Panc1 (cell line): ENCODE data around the gene CEACAM7. TPM values are rescaled to one million over a fixed set of nuclear protein-coding genes. Genes with fewer than 3 reads are reported as not detected.

Experiments
- ATAC-seq: fragments of 200-7000 bp; cut with Tn5 transposase; 2 replicates; pipeline ENCODE4 v1.9.1; 2020; ENCODE audit warnings: mild to moderate bottlenecking, moderate library complexity
- BruUV-seq: library from RNA; stranded (reverse); fragments of 400-500 nt; replicated peaks from 2 replicates; lab custom pipeline; 2021; lab: Mats Ljungman, UMichigan
- CTCF ChIA-PET: fragments of 300-600 bp; sonication (Branson Sonifier 250); formaldehyde crosslinking; loops from one replicate; lab custom pipeline; 2022; ENCODE audit warnings: antibody characterized with exemption; lab: Charles Lee
- POLR2A ChIA-PET: fragments of 300-600 bp; sonication (Branson Sonifier 250); formaldehyde crosslinking; loops from one replicate; lab custom pipeline; 2022; ENCODE audit warnings: antibody characterized with exemption; lab: Charles Lee
- DNase-seq: peaks from one replicate; pipeline ENCODE4 v3.0.0-alpha.2; 2010; ENCODE audit warnings: low read depth, low spot score
- H3K27ac ChIP-seq: 2 replicates; pipeline ENCODE4 v1.5.1; 2011; ENCODE audit warnings: mild to moderate bottlenecking, low read length, inconsistent platforms
- H3K27me3 ChIP-seq: fragments of 200-500 bp; sonication (Bioruptor generic); 2 replicates; pipeline ENCODE4 v1.6.0; 2014; ENCODE audit warnings: low read length, inconsistent platforms; ENCODE audit not compliant: control insufficient read depth, insufficient read depth
- H3K36me3 ChIP-seq: fragments of 200-500 bp; sonication (Bioruptor generic); 2 replicates; pipeline ENCODE4 v1.5.1; 2014; ENCODE audit warnings: inconsistent platforms, mild to moderate bottlenecking, low read length, moderate library complexity; ENCODE audit not compliant: control insufficient read depth, insufficient read depth
- H3K4me1 ChIP-seq: 2 replicates; pipeline ENCODE4 v1.5.1; 2011; ENCODE audit warnings: inconsistent platforms, mild to moderate bottlenecking, low read length, moderate library complexity; ENCODE audit not compliant: control insufficient read depth, insufficient read depth
- H3K4me3 ChIP-seq, 2 experiments: 2 replicates each; pipeline ENCODE4 v1.5.1; 2011 to 2012; ENCODE audit warnings: low read depth in 2 of 2, low read length in 2 of 2, mild to moderate bottlenecking in 2 of 2, inconsistent platforms in 1 of 2, moderate library complexity in 1 of 2
- H3K9me3 ChIP-seq: fragments of 200-500 bp; sonication (Bioruptor generic); 2 replicates; pipeline ENCODE4 v1.5.1; 2014; ENCODE audit warnings: low read depth, mild to moderate bottlenecking, inconsistent platforms, low read length, moderate library complexity; ENCODE audit not compliant: control insufficient read depth, insufficient read depth
- CTCF ChIP-seq: fragments of 450-650 bp; IDR thresholded peaks from 2 replicates; pipeline ENCODE4 v1.5.1; 2017; ENCODE audit warnings: mild to moderate bottlenecking
- POLR2AphosphoS5 ChIP-seq: IDR thresholded peaks from 2 replicates; pipeline ENCODE4 v1.6.1; 2012; ENCODE audit warnings: mild to moderate bottlenecking, low read depth, low read length, moderate library complexity
- REST ChIP-seq, 2 experiments: IDR thresholded peaks; 2 replicates each; pipeline ENCODE4 v1.6.1; 2011 to 2012; ENCODE audit warnings: low read depth in 2 of 2, control low read depth in 1 of 2, low read length in 1 of 2, mild to moderate bottlenecking in 1 of 2, moderate library complexity in 1 of 2; ENCODE audit not compliant: insufficient read depth in 1 of 2
- SIN3A ChIP-seq: IDR thresholded peaks from 2 replicates; pipeline ENCODE4 v1.6.1; 2012; ENCODE audit warnings: low read depth, mild to moderate bottlenecking, low read length, moderate library complexity, borderline replicate concordance; ENCODE audit not compliant: insufficient read depth
- TCF7L2 ChIP-seq: IDR thresholded peaks from 2 replicates; pipeline ENCODE4 v1.6.1; 2011; ENCODE audit warnings: mild to moderate bottlenecking, low read depth, low read length, inconsistent platforms
- in situ Hi-C: cut with HindIII; loops from 2 replicates; pipeline ENCODE4 v1.10.0; 2016; ENCODE audit warnings: low sequenced_read_pairs, low pct_unique_long_range_greater_than_20kb
- intact Hi-C: fragments of 100-400 bp; cut with micrococcal nuclease; formaldehyde crosslinking; loops from one replicate; pipeline ENCODE4 v1.10.0; 2022; ENCODE audit not compliant: unreplicated experiment
- total RNA-seq: library from RNA; stranded (reverse); gene quantifications from one replicate; pipeline ENCODE4 v1.2.1, GENCODE V29; 2021; ENCODE audit not compliant: unreplicated experiment

Gene CEACAM7
- total RNA-seq, 1 experiment from 2014 or later, result not detected

GRCh38 chr19:41734585-41734984, 46.5 kb upstream of the CEACAM7 start:
- ChIA-PET POLR2A (no interaction called here), CTCF (no interaction called here)
- no peak for TF ChIP-seq CTCF
- no peak for TF ChIP-seq TCF7L2
- no peak for TF ChIP-seq REST (IDR thresholded peaks at IDR 0.05; ENCODE audit: insufficient read depth in 1 of 2, low read depth in 2 of 2, low read length in 1 of 2)
- TF ChIP-seq POLR2AphosphoS5, result no peak
- Histone ChIP-seq H3K4me1 (no peaks in the 10 kb centered on the region), H3K36me3 (no peaks in the 10 kb centered on the region), H3K9me3 (no peaks in the 10 kb centered on the region), H3K4me3 (no peak overlapping the region), H3K27ac (no peak overlapping the region), H3K27me3 (peaks cover 7% of the 10 kb centered on the region; the same call in 1 of the 2 replicates)
- ATAC-seq (no peak), DNase-seq (no peak)
- intact Hi-C loops (no loop called here), in situ Hi-C loops (no loop called here)
- BruUV-seq, result no TSS peak

- no peak overlapping the region for H3K27ac ChIP-seq
Observed at GRCh38 chr19:41734156-41734555, 46.1 kb upstream of the CEACAM7 start.

More at GRCh38 chr19:41734156-41734555, 46.1 kb upstream of the CEACAM7 start:
- no peak for TF ChIP-seq REST (IDR thresholded peaks at IDR 0.05; ENCODE audit: insufficient read depth in 1 of 2, low read depth in 2 of 2, low read length in 1 of 2)
- TF ChIP-seq TCF7L2, result no peak
- no peak for TF ChIP-seq SIN3A
- no peak for TF ChIP-seq CTCF
- no peak for TF ChIP-seq POLR2AphosphoS5
- in situ Hi-C loops, result no loop called here
- ChIA-PET CTCF (no interaction called here), POLR2A (no interaction called here)
- Histone ChIP-seq H3K27me3 (peaks cover 6% of the 10 kb centered on the region; the same call in 1 of the 2 replicates), H3K9me3 (no peaks in the 10 kb centered on the region), H3K36me3 (no peaks in the 10 kb centered on the region), H3K4me3 (no peak overlapping the region), H3K4me1 (no peaks in the 10 kb centered on the region)
- intact Hi-C loops, result no loop called here
- ATAC-seq (no peak), DNase-seq (no peak)
- no TSS peak for BruUV-seq
